Measurements from ENCODE around the gene LDLRAP1.

The LDLRAP1 gene

DNA sequence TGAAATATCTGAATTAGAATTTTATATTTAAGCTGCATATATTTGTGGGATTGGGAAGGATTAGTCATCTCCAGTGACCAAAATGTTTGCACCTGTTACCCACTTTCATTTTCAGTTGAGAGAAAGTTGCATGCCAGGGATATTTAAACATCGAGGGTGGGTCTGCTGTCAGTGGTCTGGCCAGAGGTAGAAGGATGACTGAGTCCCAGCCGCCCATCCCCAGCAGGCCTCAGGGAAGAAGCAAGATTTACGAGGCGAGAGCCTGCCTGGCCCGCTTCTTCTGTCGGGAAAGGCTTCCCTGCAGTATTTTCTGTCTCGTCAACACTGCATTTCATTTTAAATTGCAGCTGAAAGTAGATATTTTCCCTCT is 71.8 kb downstream of the LDLRAP1 start:
- DNase-seq (ENCODE audit: extremely low read depth, low read depth), result no peak
- TF ChIP-seq, protein P1, sequence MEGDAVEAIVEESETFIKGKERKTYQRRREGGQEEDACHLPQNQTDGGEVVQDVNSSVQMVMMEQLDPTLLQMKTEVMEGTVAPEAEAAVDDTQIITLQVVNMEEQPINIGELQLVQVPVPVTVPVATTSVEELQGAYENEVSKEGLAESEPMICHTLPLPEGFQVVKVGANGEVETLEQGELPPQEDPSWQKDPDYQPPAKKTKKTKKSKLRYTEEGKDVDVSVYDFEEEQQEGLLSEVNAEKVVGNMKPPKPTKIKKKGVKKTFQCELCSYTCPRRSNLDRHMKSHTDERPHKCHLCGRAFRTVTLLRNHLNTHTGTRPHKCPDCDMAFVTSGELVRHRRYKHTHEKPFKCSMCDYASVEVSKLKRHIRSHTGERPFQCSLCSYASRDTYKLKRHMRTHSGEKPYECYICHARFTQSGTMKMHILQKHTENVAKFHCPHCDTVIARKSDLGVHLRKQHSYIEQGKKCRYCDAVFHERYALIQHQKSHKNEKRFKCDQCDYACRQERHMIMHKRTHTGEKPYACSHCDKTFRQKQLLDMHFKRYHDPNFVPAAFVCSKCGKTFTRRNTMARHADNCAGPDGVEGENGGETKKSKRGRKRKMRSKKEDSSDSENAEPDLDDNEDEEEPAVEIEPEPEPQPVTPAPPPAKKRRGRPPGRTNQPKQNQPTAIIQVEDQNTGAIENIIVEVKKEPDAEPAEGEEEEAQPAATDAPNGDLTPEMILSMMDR (IDR thresholded peaks at IDR 0.05; ENCODE audit: low read depth, low read length), result no peak

DNA sequence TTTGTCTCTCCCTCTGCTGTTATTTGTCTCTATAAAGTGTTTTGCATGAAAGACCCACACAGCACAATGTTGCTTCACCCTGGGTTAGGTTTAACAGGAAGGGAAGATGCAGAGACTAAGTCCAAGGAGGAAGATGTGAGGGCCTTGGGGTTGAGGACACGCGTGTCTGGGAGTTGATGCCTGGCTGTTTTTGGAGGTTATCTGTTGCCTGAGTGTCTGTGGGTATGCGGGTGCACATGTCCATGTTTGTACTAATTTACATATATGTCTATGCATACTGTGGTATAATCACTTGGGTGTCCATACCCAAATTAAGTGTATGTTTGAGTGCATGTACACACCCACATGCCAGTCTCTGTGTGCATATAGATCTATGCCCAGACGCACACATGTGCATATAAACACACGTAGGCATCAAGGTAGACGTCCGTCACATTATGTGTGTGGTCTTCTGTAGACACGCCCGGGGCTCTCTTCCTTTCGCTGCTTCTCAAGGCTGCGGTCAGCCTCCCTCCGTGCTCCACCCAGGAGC is 72.2 kb downstream of the LDLRAP1 start:
- TF ChIP-seq, protein P1 (IDR thresholded peaks at IDR 0.05; ENCODE audit: low read depth, low read length), result no peak
- no peak for DNase-seq (ENCODE audit: extremely low read depth, low read depth)

DNA sequence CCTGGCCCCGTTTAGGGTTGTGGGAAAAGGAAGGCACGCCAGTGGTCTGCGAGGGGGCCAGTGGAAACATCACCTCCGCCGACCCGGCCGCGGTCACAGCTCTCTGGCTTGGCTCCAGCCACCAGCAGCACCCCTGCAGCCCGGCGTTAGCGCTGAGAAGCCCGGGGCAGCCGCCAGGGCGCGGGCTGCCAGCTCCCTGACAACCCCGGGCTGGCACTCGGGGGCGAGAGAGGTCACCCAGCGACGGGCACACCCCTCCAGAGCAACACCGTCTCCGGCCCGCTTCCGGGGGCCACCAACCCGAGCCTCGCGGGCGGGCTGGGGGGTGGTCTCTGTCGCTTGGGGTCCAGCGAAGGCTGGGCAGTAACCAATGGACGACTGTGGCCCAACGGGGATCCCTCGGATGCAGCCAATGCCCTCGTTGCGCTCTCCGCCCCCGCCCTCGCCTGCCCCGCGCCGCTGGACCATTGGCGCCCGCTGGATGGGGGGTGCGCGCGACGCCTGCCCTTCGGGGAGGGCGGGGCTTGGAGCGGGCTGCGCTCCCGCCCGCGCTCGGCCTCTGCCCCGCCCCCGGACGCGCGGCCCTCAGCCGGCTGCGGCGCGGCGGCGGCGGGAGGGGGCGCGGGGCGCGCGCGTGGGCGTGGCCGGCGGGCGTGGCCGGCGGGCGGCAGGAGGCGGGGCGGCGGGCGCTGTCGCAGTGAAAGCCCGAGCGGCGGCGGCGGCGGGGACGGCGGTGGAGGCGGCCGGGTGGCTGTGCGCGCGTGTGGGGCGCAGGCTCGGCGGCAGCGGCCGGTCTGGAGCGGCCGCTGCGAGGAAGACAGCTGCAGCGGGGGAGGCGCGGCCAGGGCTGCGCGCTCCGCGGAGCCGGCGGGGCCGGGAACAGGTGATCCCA is 72.9 kb downstream of the LDLRAP1 start, which contains the start of gene MAN1C1:
TSS of gene MAN1C1 (plus strand) at position 697 of the 892 bp plus-strand sequence. CDS start 1,007 bp downstream, outside the sequence.
- DNase-seq (ENCODE audit: extremely low read depth, low read depth), result peak; percentile 56
- TF ChIP-seq, protein P1 (IDR thresholded peaks at IDR 0.05; ENCODE audit: low read depth, low read length), result peak; percentile 38

DNA sequence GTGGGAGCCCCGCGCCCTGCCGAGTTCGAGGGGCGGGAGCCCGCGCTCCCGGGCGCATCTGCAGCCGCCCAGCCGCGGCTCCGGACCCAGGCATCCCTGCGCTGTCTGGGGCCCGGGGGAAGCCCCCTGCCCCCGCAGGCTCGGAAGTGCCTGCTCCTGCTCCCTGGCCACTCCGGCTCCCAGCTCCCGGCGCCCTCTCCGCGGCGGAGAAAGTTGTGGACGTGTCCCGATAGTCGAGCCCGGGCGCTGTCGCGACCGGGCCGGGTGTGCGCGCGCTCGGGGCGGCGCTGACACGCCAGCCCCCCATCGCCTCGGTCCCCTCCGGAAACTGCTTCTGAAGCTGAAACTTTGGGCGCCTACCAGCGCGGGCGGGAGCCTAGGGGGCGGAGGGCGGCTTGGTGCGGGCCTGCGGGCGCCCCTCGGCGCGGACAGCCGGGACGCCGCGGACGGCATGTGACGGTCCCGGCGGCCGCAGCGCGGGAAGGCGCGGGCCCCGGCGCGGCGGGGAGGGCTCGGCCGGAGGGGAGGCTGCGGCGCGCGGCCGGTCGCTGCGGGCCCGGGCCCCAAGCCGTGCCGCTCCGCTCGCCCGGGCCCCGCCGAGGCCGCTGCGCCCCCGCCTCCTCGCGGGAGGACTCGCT is 73.7 kb downstream of the LDLRAP1 start:
- DNase-seq (ENCODE audit: extremely low read depth, low read depth), result no peak

DNA sequence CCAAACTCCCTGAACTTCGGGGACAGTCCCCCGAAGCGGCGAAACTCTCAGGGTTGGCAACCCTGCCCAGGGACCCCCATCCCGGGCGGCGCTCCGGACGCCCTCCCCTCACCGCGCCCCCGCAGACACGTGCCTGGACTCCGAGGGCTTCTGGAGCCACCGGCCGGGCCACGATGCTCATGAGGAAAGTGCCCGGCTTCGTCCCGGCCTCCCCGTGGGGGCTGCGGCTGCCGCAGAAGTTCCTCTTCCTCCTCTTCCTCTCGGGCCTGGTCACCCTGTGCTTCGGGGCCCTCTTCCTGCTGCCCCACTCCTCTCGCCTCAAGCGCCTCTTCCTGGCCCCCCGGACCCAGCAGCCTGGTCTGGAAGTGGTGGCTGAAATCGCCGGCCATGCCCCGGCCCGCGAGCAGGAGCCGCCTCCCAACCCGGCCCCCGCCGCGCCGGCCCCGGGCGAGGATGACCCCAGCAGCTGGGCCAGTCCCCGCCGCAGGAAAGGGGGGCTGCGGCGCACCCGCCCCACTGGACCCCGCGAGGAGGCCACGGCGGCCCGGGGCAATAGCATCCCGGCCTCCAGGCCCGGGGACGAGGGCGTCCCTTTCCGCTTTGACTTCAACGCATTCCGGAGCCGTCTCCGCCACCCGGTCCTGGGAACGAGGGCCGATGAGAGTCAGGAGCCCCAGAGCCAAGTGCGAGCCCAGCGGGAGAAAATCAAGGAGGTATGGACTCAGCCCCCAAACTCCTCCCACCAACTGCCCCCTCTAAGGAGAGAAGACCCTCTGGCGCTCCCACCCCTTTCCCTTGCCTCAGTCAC is 74.4 kb downstream of the LDLRAP1 start:
- no peak for DNase-seq (ENCODE audit: extremely low read depth, low read depth)

More for the DNA sequence above, 73.7 kb downstream of the LDLRAP1 start:
- TF ChIP-seq, protein P1 (IDR thresholded peaks at IDR 0.05; ENCODE audit: low read depth, low read length), result no peak

DNA sequence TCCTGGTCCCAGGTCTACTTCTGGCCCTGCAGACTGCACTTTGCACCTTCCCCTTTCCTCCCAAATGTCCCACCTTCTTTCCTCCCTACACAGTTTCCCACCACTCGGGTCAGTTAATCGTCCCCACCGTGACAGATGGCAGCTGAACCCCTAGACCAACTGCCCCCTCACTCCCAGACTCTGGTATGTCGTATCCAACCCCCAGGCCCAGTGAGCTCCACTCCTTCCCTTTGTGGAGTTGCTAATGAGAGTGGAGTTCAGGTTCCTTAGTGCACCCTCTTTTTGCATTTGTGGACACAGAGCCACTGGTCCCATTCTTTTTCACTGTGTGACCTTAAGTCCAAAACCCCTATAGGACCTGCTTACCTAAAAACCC is 75.0 kb downstream of the LDLRAP1 start:
- DNase-seq (ENCODE audit: extremely low read depth, low read depth), result no peak
- TF ChIP-seq, protein P1 (IDR thresholded peaks at IDR 0.05; ENCODE audit: low read depth, low read length), result no peak

More for the DNA sequence above, 74.4 kb downstream of the LDLRAP1 start:
- TF ChIP-seq, protein P1 (IDR thresholded peaks at IDR 0.05; ENCODE audit: low read depth, low read length), result no peak
